ENCODE data around the gene PLEKHA8. TPM values are rescaled to one million over a fixed set of nuclear protein-coding genes. Genes with fewer than 3 reads are reported as not detected.

PLEKHA8 gene
- total RNA-seq, 6 experiments from 2014 or later = 9.1 to 10.1 (median 9.6) TPM

DNA sequence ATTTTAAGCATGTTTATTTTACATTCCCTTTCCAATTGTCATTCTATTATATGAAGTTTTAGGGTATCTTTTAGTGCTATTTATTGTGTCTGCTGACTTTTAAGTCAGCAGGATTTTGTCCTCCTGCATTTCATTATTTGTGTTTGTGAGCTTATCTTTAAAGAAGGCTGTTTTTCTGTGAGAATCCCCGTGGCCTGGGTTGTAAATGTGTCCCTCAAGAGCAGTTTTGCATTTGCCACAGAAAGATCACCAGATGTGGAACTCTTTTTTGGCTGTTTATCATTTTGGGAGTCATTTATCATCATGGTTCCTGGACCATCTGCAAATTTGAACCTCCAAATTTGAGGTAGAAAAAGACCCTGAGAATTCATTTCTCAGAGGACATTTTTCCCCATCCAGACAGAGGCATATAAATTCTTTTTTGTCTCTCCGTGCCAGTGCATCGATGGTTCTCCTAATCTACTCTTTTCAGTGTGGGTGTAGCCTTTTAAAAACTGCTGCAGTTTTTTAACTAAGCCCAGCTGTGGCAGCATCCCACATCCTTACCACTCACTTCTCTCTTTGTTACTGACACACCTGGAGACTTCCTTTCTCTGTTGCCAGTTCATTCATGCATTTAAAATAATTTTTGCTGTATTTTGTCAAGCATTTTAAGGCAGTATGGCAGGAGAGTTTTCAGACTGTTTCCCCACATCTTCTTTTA is 86.5 kb downstream of the PLEKHA8 start:
- DNase-seq = no peak
- H3K4me1 Mint-ChIP-seq (ENCODE audit: low read depth) = no peaks in the 10 kb centered on the region
- H3K4me3 Mint-ChIP-seq = no peak overlapping the region
- no peaks in the 10 kb centered on the region for H3K27me3 Mint-ChIP-seq (ENCODE audit: insufficient read depth)
- TF ChIP-seq, protein P1, sequence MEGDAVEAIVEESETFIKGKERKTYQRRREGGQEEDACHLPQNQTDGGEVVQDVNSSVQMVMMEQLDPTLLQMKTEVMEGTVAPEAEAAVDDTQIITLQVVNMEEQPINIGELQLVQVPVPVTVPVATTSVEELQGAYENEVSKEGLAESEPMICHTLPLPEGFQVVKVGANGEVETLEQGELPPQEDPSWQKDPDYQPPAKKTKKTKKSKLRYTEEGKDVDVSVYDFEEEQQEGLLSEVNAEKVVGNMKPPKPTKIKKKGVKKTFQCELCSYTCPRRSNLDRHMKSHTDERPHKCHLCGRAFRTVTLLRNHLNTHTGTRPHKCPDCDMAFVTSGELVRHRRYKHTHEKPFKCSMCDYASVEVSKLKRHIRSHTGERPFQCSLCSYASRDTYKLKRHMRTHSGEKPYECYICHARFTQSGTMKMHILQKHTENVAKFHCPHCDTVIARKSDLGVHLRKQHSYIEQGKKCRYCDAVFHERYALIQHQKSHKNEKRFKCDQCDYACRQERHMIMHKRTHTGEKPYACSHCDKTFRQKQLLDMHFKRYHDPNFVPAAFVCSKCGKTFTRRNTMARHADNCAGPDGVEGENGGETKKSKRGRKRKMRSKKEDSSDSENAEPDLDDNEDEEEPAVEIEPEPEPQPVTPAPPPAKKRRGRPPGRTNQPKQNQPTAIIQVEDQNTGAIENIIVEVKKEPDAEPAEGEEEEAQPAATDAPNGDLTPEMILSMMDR (IDR thresholded peaks at IDR 0.05) = no peak
- H3K9me3 Mint-ChIP-seq = peaks cover 28% of the 10 kb centered on the region
- H3K27ac Mint-ChIP-seq = no peak overlapping the region
- peaks cover 17% of the 10 kb centered on the region for H3K36me3 Mint-ChIP-seq (ENCODE audit: low read depth)

DNA sequence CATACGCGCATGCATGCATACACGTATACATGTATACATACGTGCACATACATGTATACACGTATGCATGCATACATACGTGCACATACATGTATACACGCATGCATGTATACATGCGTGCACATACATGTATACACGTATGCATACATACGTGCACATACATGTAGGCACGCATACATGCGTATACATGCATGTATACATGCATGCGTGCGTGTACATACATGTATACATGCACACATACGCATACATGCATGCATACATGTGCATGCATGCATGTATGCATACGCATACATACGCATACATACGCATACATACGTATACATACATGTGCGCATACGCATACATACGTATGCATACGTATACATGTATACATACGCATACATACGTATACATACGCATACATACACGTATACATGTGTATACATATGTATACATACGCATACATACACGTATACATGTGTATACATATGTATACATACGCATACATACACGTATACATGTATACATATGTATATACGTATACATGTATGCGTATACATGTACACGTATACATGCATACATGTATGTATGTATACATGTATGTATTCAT is 87.6 kb downstream of the PLEKHA8 start:
- H3K27ac Mint-ChIP-seq = no peak overlapping the region
- no peak overlapping the region for H3K4me3 Mint-ChIP-seq
- H3K36me3 Mint-ChIP-seq (ENCODE audit: low read depth) = peaks cover 17% of the 10 kb centered on the region
- H3K9me3 Mint-ChIP-seq = peaks cover 28% of the 10 kb centered on the region
- DNase-seq = no peak
- no peaks in the 10 kb centered on the region for H3K4me1 Mint-ChIP-seq (ENCODE audit: low read depth)
- no peaks in the 10 kb centered on the region for H3K27me3 Mint-ChIP-seq (ENCODE audit: insufficient read depth)
- TF ChIP-seq, protein P1 (IDR thresholded peaks at IDR 0.05) = no peak

DNA sequence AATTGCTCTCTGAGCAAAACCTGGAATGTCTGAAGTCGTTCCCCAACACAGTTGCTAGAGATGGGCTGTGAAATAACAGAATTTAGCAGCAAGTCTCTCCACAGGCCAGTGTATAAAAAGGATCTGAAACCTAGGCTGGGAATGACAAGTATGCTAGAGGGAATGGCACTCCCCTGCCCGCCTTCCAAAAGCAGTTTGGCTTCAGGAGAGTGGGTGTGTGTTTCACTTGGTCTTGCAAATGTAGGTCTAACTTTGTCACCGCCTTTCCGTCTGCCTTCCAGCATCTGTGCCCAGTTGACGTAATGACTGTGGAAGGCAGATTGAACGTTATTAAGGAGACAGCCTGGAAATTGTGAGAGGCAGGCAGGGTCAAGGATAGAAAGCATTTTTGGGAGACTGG is 88.6 kb downstream of the PLEKHA8 start:
- no peak for DNase-seq
- H3K27ac Mint-ChIP-seq = no peak overlapping the region
- H3K27me3 Mint-ChIP-seq (ENCODE audit: insufficient read depth) = no peaks in the 10 kb centered on the region
- TF ChIP-seq, protein P1 (IDR thresholded peaks at IDR 0.05) = no peak
- H3K4me1 Mint-ChIP-seq (ENCODE audit: low read depth) = no peaks in the 10 kb centered on the region
- peaks cover 28% of the 10 kb centered on the region for H3K9me3 Mint-ChIP-seq
- no peak overlapping the region for H3K4me3 Mint-ChIP-seq
- peaks cover 17% of the 10 kb centered on the region for H3K36me3 Mint-ChIP-seq (ENCODE audit: low read depth)

DNA sequence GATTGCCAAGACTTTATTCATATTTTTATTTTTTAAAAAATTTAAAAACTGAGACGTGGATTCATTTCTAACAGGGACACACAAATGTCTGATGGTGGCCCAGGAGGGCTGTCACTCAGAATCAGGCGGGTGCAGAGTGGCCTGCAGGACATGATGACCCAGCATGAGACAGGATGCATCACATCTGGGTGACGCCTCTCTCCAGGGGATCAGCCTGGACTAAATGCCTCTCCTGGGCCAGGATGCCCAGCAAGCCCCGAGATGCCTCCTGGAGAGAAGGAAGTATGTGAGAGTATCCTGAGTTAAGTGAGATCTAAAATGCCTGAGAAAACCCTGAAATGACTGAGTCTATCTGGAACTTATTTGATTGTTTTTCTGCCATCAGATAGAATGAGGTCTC is 89.7 kb downstream of the PLEKHA8 start:
- TF ChIP-seq, protein P1 (IDR thresholded peaks at IDR 0.05) = no peak
- Mint-ChIP-seq H3K27ac (no peak overlapping the region), H3K36me3 (ENCODE audit: low read depth) (peaks cover 14% of the 10 kb centered on the region), H3K4me3 (no peak overlapping the region), H3K27me3 (ENCODE audit: insufficient read depth) (no peaks in the 10 kb centered on the region), H3K9me3 (peaks cover 19% of the 10 kb centered on the region), H3K4me1 (ENCODE audit: low read depth) (no peaks in the 10 kb centered on the region)
- no peak for DNase-seq

DNA sequence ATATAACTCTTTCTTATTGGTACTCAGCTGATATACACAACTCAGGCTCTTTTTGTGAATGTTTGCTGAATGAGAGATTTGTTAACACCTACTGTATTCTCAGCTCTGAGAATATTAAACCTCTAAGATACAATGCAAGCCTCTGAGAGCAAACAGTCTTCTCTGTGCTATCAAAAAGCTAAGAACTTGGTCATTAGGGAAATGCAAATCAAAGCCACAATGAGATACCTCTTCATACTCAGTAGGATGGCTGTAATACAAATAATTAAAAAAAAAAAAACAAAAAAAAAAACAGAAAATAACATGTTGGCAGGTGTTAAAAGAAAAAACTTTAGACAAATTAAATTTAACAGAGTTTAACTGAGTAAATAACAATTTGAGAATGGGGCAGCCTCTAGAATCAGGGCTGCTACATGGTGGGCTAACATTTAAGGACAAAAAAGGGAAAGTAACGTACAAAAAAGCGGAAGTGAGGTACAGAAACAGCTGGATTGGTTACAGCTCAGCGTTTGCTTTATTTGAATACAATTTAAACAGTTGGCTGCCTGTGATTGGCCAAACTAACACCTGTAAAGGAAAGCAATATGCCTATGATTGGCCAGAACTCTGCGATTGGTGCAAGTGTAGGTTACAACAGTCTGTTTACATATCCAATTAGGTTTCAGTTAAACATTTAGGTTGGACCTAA is 91.8 kb downstream of the PLEKHA8 start:
- Mint-ChIP-seq H3K4me1 (ENCODE audit: low read depth) (no peaks in the 10 kb centered on the region), H3K4me3 (no peak overlapping the region), H3K27ac (no peak overlapping the region), H3K9me3 (peaks cover under 1% of the 10 kb centered on the region; the same call in 1 of the 2 replicates), H3K27me3 (ENCODE audit: insufficient read depth) (no peaks in the 10 kb centered on the region), H3K36me3 (ENCODE audit: low read depth) (no peaks in the 10 kb centered on the region)
- DNase-seq = no peak
- TF ChIP-seq, protein P1 (IDR thresholded peaks at IDR 0.05) = no peak

Data from HFFc6 (cell line).